ENCODE results near the gene ADGRG3. TPM values are rescaled to one million over a fixed set of nuclear protein-coding genes. Genes with fewer than 3 reads are reported as not detected.

The ADGRG3 gene
- polyA plus RNA-seq, 3 donors = 0.41 to 1.0 TPM; not detected in 1

DNA sequence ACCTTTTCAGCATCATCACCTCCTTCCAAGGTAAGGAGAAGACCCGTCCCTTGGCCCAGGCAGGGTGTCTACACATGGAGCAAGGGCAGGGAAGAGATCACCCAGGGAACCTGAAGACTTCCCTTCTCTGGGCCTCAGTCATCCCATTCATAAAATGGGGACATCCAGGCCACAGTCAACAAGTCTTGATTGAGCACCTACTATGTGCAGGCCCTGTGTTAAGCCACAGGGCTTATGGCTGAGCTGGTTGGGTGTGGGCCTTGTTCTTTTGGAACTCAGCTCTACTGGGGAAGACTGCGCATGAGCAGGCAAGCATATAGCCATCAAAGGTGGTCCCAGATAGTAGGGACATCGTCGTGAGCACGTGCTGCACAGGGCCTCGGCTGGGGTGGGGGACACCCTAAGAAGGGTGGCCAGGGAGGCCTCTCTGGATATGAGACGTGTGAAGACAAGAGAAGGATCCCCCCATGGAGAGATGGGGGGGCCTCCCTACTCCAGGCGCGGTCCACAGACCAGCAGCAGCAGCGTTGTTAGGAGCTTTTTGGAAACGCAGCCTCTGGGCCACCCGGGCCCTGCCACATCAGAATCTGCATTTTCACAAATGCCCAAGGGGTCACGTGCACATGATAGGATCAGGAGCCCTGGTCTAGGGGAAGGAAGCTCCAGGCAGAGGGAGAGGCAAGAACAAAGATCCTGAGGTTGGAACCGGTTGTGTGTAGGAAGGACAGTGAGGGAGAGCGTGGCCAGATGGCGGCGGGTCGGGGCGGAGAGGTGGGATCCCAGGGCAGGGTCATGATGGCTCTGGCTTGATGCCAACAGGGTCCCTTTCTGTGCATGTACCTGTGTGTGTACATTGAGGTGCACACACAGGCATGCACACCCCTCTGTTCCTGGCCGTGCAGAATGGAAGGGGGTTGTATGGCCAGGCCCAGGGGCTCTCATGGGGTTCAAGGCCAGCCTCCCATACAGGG is 5.9 kb upstream of the ADGRG3 start:
- H3K4me1 Mint-ChIP-seq = peaks cover 20% of the 10 kb centered on the region
- H3K4me3 Mint-ChIP-seq = no peak overlapping the region
- H3K36me3 ChIP-seq (replicated peaks in 1 of 2; ENCODE audit: control insufficient read depth in 1 of 2, insufficient read depth in 2 of 2, low read length in 2 of 2) = no peaks in the 10 kb centered on the region

DNA sequence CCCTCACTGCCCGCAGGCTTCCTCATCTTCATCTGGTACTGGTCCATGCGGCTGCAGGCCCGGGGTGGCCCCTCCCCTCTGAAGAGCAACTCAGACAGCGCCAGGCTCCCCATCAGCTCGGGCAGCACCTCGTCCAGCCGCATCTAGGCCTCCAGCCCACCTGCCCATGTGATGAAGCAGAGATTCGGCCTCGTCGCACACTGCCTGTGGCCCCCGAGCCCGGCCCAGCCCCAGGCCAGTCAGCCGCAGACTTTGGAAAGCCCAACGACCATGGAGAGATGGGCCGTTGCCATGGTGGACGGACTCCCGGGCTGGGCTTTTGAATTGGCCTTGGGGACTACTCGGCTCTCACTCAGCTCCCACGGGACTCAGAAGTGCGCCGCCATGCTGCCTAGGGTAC is 4.7 kb upstream of the ADGRG3 start:
- Histone ChIP-seq H4K20me1 (ENCODE audit: insufficient read depth, low read length) (no peaks in the 10 kb centered on the region), H3K79me2 (ENCODE audit: insufficient read depth, low read length) (no peaks in the 10 kb centered on the region), H3K9me3 (replicated peaks in 1 of 2; ENCODE audit: control insufficient read depth in 1 of 2, insufficient read depth in 1 of 2, low read length in 2 of 2) (no peaks in the 10 kb centered on the region), H3K36me3 (replicated peaks in 1 of 2; ENCODE audit: control insufficient read depth in 1 of 2, insufficient read depth in 2 of 2, low read length in 2 of 2) (no peaks in the 10 kb centered on the region), H3K4me3 (replicated peaks in 1 of 3; ENCODE audit: low read depth in 2 of 3, low read length in 3 of 3) (no peak overlapping the region), H3K27me3 (ENCODE audit: control insufficient read depth in 2 of 2, insufficient read depth in 2 of 2, low read length in 2 of 2) (no peaks in the 10 kb centered on the region), H3K27ac (ENCODE audit: low read depth in 1 of 2, low read length in 2 of 2) (no peak overlapping the region), H3K4me2 (replicated peaks; ENCODE audit: extremely low read depth, low read length, poor library complexity, severe bottlenecking) (no peak overlapping the region), H3K4me1 (ENCODE audit: control insufficient read depth in 1 of 2, insufficient read depth in 2 of 2, low read length in 2 of 2) (peaks cover 18 to 20% of the 10 kb centered on the region in 2 donors), H3K9ac (ENCODE audit: insufficient read depth, low read length, poor library complexity, severe bottlenecking) (no peak overlapping the region), H2AFZ (ENCODE audit: insufficient read depth, low read depth, low read length, poor library complexity, severe bottlenecking) (no peak overlapping the region)
- TF ChIP-seq, protein P1, sequence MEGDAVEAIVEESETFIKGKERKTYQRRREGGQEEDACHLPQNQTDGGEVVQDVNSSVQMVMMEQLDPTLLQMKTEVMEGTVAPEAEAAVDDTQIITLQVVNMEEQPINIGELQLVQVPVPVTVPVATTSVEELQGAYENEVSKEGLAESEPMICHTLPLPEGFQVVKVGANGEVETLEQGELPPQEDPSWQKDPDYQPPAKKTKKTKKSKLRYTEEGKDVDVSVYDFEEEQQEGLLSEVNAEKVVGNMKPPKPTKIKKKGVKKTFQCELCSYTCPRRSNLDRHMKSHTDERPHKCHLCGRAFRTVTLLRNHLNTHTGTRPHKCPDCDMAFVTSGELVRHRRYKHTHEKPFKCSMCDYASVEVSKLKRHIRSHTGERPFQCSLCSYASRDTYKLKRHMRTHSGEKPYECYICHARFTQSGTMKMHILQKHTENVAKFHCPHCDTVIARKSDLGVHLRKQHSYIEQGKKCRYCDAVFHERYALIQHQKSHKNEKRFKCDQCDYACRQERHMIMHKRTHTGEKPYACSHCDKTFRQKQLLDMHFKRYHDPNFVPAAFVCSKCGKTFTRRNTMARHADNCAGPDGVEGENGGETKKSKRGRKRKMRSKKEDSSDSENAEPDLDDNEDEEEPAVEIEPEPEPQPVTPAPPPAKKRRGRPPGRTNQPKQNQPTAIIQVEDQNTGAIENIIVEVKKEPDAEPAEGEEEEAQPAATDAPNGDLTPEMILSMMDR (IDR thresholded peaks at IDR 0.05) = no peak
- Mint-ChIP-seq H3K4me1 (peaks cover 32% of the 10 kb centered on the region), H3K9me3 (peaks cover 0 to 2% (median 0%) of the 10 kb centered on the region in 7 donors), H3K36me3 (no peaks in the 10 kb centered on the region), H3K27ac (peak overlapping the region in 1 of 7 donors; percentile 90), H3K4me3 (no peak overlapping the region), H3K27me3 (ENCODE audit: low read depth in 3 of 3) (peaks cover 1 to 4% (median 3%) of the 10 kb centered on the region in 3 donors)
- no peak for DNase-seq
- WGBS (ENCODE audit: insufficient coverage) = 86% methylated on average over 20 of the region's 21 CpGs
- intact Hi-C loops (cut with micrococcal nuclease) = loop anchor here in 1 of 2 donors (5.0 kb wide), 2 partner anchors 34 to 59 kb away; no protein-coding TSS in a partner anchor

More for the DNA sequence above, 5.9 kb upstream of the ADGRG3 start:
- H3K9me3 Mint-ChIP-seq = peaks cover 0 to 2% (median 0%) of the 10 kb centered on the region in 7 donors
- TF ChIP-seq, protein P1 (IDR thresholded peaks at IDR 0.05) = no peak
- no peak overlapping the region for H3K4me3 ChIP-seq (replicated peaks in 1 of 3; ENCODE audit: low read depth in 2 of 3, low read length in 3 of 3)
- peaks cover 6 to 8% of the 10 kb centered on the region in 2 donors for H3K4me1 ChIP-seq (ENCODE audit: control insufficient read depth in 1 of 2, insufficient read depth in 2 of 2, low read length in 2 of 2)
- WGBS (ENCODE audit: insufficient coverage) = 87% methylated on average over 16 of the region's 20 CpGs
- peak overlapping the region in 3 of 7 donors; percentile 8 to 58 (median 38) for H3K27ac Mint-ChIP-seq
- H3K27me3 Mint-ChIP-seq (ENCODE audit: low read depth in 3 of 3) = peaks cover 1 to 7% (median 3%) of the 10 kb centered on the region in 3 donors
- no peaks in the 10 kb centered on the region for H3K27me3 ChIP-seq (ENCODE audit: control insufficient read depth in 2 of 2, insufficient read depth in 2 of 2, low read length in 2 of 2)
- H3K4me2 ChIP-seq (replicated peaks; ENCODE audit: extremely low read depth, low read length, poor library complexity, severe bottlenecking) = no peak overlapping the region
- no peak overlapping the region for H3K9ac ChIP-seq (ENCODE audit: insufficient read depth, low read length, poor library complexity, severe bottlenecking)
- no peak overlapping the region for H3K27ac ChIP-seq (ENCODE audit: low read depth in 1 of 2, low read length in 2 of 2)
- no peaks in the 10 kb centered on the region for H3K36me3 Mint-ChIP-seq
- no peak overlapping the region for H2AFZ ChIP-seq (ENCODE audit: insufficient read depth, low read depth, low read length, poor library complexity, severe bottlenecking)
- no peaks in the 10 kb centered on the region for H3K9me3 ChIP-seq (replicated peaks in 1 of 2; ENCODE audit: control insufficient read depth in 1 of 2, insufficient read depth in 1 of 2, low read length in 2 of 2)
- H3K79me2 ChIP-seq (ENCODE audit: insufficient read depth, low read length) = no peaks in the 10 kb centered on the region
- H4K20me1 ChIP-seq (ENCODE audit: insufficient read depth, low read length) = no peaks in the 10 kb centered on the region
- intact Hi-C loops (cut with micrococcal nuclease) = loop anchor here in 1 of 2 donors (5.0 kb wide), 2 partner anchors 35 to 60 kb away; no protein-coding TSS in a partner anchor
- DNase-seq = no peak

Measured in CD14-positive monocyte (primary cell).